SHP77 treated with DMSO at 0.1 percent for 48 hours (cell line): Measurements from ENCODE around the gene SNX33.
"Not testable (repeated sequence)": the region's sequence is repeated elsewhere in the genome, so short reads cannot be mapped to it uniquely, and the experiment has no call there.

ENCODE experiments used
- DNase-seq: peaks from one replicate; lab custom pipeline; 2025; lab: John Stamatoyannopoulos, UW

The SNX33 gene, protein sequence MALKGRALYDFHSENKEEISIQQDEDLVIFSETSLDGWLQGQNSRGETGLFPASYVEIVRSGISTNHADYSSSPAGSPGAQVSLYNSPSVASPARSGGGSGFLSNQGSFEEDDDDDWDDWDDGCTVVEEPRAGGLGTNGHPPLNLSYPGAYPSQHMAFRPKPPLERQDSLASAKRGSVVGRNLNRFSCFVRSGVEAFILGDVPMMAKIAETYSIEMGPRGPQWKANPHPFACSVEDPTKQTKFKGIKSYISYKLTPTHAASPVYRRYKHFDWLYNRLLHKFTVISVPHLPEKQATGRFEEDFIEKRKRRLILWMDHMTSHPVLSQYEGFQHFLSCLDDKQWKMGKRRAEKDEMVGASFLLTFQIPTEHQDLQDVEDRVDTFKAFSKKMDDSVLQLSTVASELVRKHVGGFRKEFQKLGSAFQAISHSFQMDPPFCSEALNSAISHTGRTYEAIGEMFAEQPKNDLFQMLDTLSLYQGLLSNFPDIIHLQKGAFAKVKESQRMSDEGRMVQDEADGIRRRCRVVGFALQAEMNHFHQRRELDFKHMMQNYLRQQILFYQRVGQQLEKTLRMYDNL

DNA sequence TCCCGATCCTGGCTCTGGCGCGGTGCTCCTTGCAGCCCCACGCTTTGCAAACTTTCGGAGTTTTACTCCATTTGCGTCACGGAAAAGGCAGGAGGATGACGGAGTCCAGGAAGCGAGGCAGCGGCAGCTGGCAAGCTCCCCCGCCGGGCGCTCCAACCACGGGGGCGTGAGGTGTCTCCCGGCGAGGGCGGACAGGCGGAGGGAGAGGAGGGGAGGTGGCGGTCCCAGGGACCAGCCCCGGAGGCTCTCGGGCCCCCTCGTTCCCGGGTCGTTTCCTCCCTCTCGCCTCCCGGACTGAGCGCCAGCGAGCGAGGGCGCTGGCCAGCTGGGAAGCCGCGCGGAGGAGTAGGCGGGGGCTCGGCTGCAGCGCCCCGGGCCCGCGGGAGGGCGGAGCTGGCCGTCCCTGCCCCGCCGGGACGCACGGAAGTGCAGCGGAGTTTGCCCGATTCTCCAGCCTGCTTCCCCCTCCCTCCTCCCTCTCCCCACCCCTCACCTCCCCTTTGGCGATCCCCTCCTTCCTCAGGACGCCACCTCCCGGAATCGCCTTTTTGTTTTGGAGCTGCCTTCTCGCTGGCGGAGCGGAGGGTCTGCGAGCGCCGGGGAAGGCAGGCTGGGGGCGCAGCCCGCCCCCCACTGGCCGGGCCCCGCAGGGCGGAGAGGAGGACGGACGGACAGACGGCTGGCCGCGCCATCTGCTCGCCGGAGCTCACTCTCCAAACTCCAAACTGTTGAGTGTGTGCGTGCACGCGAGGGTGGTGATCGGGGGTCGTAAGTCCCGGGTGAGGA, at the start of gene SNX33:
Gene SNX33 (plus strand): TSS at position 543 of the 786 bp plus-strand sequence. CDS start 1,191 bp downstream, outside the sequence.
- no peak for DNase-seq

DNA sequence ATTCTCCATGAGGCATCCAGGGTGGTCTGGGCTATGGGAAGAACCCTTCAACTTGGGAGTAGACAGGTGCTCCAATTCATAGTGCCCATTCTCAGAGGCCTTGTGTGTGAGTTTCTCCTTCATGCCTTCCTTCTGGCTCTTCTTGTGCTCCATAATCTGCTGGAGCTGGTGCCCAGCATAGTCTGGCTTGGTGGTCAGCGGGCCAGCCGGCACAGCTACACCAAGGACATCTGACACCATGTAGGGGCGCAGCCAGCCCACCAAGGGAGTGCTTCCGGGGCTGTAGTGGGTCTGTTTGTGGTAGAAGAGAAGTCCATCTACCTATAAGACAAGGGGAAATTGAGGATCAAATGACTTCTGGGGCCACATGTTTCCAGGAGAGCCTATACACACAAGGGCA, 49.4 kb upstream of the SNX33 start:
- DNase-seq, result no peak

DNA sequence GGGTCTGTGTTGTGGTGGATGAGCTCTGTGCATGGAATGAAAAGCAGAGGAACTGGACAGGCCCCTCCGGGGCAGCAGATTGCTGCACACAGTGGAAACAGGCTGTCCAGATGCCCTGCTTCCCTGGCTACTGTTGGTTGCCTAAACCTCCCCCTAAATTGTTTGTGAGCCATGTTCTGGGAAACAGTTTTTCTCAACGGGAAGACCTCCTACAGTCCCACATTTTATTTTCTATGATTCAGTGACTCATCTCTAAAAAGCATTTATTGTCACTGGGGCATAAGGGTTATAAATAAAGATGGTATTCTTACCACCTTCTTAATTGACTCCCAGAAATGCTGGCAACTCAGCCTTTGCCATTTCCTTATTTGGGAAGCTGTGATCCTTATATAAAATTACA, 48.3 kb upstream of the SNX33 start:
- DNase-seq, result no peak

DNA sequence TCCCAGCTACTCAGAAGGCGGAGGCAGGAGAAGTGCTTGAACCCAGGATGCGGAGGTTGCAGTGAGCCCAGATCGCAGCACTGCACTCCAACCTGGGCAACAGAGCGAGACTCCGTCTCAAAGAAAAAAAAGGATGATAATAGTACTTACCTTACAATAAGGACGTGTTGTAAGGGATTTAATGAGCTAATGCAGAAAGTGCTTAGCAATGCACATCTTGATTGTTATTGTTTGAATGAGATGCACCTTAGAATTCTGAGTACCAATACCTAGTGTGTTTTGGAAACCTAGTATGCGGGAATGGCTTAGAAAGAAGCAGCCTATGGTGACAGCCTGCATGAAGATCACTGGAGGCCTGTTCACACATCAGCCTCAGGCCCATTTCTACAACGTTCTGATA, 41.7 kb upstream of the SNX33 start:
- DNase-seq, result no peak

DNA sequence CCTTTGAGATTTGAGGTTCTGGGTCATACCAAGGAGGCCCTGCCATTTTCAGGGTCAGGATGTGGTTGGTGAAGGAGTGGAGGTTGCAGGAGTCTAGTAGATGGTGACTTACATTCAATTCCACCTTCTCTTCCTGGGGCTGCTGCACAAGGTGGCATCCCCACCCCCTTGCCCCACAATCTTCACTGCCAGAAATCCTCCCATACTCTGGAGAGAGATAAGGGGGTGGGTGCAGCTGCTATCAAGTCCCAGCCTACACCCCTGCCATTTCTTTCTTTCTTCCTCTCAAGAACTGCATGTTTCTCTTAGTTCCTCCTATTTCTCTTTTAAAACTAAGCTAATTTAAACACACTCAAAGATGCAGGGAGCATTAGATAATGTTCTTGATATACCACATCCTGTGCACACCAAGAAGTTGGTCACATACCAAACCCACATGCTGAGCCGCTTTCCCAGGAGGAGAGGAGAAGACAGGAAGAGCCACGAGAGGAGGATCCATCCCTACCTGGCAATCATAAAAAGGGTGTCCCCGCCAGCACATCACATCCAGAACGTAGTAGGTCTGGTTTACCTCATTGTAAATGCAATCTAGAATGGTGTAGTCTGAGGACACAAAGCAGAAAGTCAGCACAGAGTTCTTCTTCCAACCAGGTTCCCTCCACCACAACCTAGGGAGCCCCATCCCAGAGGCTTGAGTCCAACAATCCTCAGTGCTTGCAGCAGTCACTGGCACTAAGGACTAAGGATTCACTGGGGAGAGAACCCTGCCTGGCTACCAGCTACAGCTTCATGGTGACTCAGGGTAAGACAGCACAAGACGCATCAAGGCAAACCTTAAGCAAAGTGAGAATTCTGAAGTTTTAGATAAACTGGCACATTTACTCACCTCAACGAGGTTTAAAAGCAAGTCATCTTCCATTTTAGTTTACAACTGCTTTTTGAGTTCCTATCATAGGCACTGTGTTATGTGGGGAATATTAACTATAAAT, 40.7 kb upstream of the SNX33 start:
- no peak for DNase-seq

DNA sequence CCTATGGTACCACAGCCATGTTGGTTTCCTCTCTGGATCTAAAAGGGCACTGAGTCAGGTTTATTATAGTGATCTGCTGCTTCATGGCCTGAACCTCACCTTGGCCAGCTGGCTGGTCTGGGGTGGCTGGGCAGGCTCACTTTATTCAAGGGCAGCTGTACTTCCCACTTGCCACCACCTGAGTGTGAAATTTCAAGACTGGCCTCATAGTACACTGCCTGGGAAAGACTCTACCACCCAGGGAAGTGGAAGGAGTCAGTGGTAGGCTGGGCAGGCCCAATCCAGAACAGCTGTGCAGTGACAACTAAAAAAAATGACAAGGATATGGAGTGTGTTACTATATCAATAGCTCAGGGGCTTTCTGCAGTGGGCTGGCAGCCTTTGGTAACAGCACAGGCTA, 30.9 kb upstream of the SNX33 start:
- DNase-seq, result no peak

DNA sequence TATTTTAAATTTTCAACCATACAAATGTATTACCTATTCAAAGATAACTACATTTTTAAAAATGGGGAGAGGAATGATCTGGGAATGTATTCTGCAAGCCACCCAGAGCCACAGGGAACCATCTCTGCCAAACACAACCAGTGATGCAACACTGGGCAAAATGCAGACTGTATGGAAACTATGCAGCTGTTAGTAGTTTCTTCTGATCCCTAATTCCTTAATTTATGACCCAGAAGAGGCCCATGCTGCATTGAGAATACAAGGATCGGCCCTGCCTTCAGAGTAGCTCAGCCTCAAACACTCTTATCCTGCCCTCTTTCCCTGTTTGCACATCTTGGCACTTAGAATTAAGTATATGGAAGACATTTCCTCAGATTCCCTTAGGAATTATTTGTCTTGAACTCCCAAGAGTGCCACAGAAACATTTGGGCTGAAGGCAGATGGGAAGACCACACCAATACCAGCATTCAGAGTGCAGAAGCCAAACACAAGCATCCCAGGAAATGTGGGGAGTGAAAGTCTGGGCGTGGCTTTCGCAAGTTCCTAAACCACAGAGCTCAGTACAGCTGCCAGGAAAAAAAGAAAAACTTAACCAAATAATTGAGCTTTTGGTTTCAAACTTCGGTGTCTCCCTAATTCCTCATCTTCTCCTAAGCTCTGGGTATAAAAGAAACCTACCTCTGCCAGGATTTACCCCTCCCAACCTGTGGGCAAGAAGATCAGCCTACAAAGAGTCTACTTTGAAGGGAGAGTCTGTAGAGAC, 27.5 kb upstream of the SNX33 start:
- DNase-seq, result no peak

DNA sequence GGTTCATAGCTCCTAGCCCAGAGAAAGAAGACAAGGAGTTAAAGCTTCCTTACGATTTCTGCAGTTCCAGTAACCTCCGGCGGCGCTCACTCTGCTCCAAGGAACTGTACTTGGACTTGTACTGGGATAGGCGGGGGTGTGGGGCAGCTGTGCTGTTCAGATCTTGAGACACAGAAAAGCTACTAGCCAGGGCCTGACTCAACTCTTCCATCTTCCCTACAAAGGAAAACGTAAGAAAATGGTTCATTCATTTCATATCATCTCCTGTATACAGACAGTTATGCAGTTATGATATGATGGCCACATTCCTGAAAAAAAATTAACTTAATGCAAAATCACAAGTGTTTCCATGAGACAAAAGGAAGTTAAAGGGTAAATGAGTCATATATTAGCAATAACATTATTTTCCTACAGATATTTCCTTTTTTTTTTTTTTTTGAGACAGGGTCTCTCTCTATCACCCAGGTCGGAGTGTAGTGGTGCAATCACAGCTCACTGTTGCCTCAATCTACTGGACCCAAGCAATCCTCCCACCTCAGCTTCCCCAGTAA, 26.8 kb upstream of the SNX33 start:
- no peak for DNase-seq

DNA sequence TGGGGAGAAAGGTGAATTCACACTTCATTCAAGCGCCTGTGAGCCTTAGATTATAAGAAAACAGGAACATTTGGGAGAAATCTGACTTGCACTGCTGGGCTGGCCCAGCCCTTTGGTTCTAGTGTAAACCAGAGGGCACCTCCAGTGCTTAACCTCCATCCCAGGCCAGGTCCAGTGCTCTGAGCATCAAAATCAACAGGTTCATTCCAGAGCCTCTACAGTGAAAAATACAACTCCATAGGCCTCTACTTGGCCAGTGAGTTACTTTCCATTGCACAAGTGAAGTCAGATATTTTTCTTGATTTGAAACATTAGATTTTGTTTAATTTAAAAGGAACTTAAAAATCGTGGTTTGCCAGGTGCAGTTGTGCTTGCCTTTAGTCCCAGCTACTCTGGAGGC, 25.2 kb upstream of the SNX33 start:
- DNase-seq, result no peak

DNA sequence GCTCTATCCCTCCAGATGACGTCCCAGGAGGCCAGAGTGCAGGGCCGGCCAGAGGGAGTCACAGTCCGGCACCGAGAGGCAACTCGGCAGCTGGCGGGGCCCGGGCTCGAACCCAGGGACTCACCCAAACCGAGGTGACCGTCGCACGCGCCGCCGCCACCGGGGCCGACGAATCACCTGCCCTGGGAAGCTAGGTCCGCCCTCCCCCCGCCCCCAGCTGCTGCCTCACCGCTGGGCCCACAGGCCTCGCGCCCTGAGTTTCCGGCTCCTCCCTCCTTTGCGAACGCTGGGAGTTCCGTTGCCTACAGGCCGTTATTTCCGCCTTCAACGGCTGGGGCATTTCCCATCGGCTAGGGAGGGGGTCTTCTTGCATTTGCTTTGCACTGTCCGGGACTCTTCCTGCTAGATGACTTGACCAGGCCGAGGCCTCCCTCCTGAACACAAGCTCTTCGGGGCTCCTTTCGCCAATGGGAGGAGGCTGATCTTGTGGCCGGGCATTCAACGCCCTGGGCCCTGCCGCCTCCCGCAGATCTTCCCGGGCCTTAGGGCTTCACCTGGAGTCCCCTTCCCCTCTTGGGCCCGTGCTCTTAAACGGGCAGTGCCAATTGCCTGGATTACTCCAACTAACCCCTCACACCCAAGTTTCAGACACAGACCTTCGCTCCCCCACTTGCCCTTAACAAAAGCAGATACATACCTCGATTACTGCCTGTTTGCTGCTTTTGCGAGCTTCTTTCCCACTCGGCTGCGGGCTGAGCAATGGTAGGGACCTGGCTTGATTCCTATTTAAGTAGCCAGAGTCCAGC, 22.0 kb upstream of the SNX33 start, which contains the start of gene SNUPN:
Gene SNUPN (minus strand): TSS at position 184 of the 806 bp plus-strand sequence. CDS start 4,674 bp downstream, outside the sequence.
- peak; percentile 93 for DNase-seq

DNA sequence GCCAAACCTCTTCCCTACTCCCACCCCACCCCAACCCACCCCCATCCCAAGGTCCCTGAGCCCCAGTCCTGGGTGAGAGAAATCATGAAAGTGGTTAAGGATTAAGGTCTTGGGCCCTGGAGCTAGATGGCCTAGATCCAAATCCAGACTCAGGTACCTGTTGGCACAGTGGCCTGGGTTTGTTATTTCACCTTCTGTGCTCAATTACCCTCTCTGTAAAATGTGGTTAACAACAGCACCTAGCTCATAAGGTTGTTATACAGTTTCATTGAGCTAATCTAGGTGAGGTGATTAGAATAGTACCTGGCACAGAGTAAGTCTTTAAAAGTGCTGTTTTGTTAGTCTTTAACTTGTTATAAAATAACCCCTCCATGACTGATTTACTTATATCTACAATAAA, 15.8 kb upstream of the SNX33 start:
- no peak for DNase-seq

DNA sequence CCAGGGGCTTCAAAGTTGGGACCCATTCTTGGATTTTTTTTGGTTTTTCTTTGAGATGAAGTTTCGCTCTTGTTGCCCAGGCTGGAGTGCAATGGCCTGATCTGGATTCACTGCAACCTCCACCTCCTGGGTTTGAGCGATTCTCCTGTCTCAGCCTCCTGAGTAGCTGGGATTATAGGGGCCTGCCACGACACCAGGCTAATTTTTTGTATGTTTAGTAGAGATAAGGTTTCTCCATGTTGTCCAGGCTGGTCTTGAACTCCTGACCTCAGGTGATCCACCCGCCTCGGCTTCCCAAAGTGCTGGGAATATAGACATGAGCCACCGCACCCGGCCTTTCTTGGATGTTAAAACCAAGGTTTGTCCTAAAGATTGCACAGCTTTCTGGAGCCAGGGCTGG, 13.8 kb upstream of the SNX33 start:
- DNase-seq, result not testable (repeated sequence)

DNA sequence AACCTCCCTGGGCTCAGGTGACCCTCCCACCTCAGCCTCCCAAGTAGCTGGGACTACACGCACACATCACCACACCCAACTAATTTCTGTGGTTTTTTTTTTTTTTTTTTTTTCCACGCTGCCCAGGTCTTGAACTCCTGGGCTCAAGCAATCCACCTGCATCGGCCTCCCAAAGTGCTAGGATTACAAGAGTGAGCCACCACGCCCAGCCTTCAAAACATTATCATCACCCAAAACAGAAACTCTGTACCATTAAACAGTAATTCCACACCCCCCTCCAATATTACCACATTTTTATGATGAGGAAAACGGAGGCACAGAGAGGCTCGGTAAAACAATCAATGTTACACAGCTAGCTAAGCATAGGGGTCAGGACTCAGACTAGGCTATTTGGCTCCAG, 11.7 kb upstream of the SNX33 start:
- DNase-seq, result no peak

DNA sequence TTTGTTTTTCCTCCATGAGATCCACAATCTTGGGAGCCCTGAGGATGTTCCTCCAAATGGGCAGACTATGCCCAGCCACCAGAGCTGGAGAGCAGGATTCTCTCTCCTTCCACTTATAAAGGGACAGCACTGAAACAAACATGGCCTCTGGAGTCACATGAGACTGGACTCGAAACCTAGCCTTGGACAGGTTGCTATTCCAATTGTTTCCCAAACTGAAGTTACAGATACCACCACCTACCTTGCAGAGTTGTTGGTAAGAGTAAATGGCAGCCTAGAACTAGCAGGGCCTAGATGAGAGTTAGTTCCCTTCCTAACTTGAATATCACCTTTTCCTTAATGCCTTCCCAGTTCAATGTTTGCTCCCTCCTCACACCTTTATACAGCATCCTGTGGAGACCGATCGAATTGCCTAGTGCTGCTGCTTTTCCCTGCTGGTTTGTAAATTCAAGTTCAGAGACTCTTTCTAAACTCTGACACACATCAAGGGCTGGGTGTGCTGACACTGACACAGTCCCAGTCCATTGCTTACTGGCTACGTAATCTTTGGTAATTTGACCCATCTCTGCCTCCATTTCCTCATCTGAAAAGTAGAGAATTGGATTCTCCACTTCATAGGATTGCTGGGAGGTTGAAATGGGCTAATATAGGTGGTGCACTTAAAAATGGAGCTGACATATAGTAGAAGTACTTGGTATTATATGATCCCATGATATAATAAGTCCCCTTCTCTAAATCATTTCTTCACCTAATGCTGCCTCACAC, 10.3 kb upstream of the SNX33 start:
- no peak for DNase-seq

DNA sequence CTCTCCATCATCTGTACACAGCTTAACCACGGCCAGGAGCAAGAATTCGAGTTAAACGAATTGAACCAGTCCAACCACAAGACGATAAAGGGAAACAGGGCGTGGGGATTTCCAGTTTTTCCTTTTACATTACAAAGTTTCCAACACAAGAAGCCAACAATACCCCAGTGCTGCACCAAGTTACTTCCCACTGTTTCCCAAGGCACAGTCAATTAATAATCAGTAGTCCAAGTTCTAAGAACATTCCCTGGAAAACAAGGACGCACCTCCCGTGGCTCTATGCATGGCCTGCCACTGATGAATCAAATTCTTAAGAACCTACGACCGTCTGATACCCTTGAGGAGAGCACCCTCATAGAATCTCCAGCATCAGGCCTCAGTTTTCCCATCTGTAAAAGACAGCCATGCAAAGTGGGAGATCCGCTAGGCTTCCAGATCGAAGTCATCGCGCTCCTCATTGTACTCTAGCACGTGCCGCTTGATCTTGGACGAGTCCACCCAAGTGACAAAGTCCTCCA, 8.5 kb upstream of the SNX33 start:
- DNase-seq, result no peak

DNA sequence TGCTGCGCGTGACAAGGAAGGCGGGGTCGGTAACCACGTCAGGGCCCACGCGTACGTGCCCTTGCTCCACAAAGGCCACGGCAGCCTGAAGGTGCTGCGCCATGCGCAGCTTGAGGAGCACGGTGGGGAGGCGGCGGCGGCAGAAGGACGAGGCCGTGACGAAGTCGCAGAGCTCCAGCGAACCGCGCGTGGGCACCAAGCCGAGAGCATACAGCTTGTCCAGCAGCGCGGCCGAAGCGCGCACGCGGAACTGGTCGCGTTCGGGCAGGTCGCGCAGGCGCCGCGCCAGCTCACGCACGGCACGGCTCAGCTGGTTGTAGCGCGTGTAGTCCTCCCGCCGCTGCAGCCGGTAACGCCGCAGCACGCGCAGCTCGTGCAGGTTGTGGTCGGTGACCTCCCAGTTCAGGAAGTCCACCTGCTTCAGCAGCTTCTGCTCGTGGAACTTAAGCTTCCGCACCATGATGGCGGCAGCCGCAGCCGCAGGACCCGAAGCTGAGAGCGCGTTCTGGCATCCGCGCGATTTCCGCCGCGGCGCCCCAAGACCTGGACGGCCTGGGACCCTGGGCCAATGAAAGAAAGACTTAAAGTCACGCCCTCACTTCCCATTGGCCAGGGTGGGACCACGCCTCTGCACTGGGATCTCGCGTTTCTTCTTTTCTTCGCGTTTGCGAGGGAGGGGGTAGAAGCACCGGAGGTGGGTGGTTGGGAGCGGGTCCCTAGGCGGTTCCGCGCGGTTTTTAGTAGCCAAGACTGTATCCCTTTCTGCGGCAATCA, 7.8 kb upstream of the SNX33 start, which contains the start of gene IMP3:
Gene IMP3 (minus strand): TSS at position 516 of the 774 bp plus-strand sequence. CDS start 56 bp downstream, at position 460.
- DNase-seq, result peak; percentile 94

DNA sequence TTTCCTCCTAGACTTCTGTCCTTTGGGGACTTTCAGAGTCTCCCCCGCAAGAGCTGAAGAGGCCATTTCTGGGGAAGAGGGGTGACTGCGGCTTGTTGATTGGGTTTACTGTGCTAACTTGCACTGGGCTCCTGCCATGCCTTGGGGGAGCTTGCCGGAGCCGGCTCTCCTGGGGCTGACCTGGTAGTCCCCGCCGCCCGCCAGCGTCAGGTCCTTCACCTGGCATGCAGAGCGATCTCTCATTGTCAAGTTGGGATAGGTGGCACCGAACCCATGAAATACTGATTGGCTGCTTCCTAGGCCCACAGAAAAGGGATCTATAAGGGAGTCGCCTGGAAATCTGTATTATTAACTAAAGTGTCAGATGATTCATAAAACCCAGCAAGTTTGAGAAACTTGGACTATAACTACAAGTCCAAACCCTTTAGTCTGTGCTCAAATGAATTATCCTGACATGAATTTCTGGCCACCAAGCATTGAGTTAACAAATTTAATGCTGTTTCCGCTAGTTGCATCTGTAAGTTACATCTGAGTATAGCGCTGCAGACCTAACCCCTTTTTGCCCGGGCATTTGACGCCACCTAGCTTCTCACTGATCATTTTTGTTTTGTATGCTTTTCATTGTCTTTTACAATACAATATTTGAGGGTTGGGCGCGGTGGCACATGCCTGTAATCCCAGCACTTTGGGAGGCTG, 7.1 kb upstream of the SNX33 start:
- DNase-seq, result peak; percentile 64
